ENCODE data around the gene GCSAM.

- no peak for TF ChIP-seq POLR2AphosphoS5 (IDR thresholded peaks at IDR 0.05; ENCODE audit: low read depth)
- TF ChIP-seq, protein P1, sequence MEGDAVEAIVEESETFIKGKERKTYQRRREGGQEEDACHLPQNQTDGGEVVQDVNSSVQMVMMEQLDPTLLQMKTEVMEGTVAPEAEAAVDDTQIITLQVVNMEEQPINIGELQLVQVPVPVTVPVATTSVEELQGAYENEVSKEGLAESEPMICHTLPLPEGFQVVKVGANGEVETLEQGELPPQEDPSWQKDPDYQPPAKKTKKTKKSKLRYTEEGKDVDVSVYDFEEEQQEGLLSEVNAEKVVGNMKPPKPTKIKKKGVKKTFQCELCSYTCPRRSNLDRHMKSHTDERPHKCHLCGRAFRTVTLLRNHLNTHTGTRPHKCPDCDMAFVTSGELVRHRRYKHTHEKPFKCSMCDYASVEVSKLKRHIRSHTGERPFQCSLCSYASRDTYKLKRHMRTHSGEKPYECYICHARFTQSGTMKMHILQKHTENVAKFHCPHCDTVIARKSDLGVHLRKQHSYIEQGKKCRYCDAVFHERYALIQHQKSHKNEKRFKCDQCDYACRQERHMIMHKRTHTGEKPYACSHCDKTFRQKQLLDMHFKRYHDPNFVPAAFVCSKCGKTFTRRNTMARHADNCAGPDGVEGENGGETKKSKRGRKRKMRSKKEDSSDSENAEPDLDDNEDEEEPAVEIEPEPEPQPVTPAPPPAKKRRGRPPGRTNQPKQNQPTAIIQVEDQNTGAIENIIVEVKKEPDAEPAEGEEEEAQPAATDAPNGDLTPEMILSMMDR (conservative IDR thresholded peaks at IDR 0.05; ENCODE audit: low read depth in 2 of 2) = no peak
- no peak for TF ChIP-seq EZH2 (IDR thresholded peaks at IDR 0.05; ENCODE audit: low read depth, unreplicated experiment)
- TF ChIP-seq, protein P2, sequence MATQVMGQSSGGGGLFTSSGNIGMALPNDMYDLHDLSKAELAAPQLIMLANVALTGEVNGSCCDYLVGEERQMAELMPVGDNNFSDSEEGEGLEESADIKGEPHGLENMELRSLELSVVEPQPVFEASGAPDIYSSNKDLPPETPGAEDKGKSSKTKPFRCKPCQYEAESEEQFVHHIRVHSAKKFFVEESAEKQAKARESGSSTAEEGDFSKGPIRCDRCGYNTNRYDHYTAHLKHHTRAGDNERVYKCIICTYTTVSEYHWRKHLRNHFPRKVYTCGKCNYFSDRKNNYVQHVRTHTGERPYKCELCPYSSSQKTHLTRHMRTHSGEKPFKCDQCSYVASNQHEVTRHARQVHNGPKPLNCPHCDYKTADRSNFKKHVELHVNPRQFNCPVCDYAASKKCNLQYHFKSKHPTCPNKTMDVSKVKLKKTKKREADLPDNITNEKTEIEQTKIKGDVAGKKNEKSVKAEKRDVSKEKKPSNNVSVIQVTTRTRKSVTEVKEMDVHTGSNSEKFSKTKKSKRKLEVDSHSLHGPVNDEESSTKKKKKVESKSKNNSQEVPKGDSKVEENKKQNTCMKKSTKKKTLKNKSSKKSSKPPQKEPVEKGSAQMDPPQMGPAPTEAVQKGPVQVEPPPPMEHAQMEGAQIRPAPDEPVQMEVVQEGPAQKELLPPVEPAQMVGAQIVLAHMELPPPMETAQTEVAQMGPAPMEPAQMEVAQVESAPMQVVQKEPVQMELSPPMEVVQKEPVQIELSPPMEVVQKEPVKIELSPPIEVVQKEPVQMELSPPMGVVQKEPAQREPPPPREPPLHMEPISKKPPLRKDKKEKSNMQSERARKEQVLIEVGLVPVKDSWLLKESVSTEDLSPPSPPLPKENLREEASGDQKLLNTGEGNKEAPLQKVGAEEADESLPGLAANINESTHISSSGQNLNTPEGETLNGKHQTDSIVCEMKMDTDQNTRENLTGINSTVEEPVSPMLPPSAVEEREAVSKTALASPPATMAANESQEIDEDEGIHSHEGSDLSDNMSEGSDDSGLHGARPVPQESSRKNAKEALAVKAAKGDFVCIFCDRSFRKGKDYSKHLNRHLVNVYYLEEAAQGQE (IDR thresholded peaks at IDR 0.05; ENCODE audit: unreplicated experiment) = no peak
- no peak for TF ChIP-seq CREB1 (CRISPR knock-in tag; IDR thresholded peaks at IDR 0.05; ENCODE audit: low read depth)
These were observed 1.9 kb downstream of the GCSAM start for GRCh38 chr3:112131111-112131510.

Data from GM23338 (cell line).